H9 (cell line): ENCODE measurements around the gene ABCA1. TPM values are rescaled to one million over a fixed set of nuclear protein-coding genes. Genes with fewer than 3 reads are reported as not detected.
"Not testable (repeated sequence)": the region's sequence is repeated elsewhere in the genome, so short reads cannot be mapped to it uniquely, and the experiment has no call there.

ENCODE experiments used
- DNase-seq: peaks from one replicate; pipeline ENCODE4 v3.0.0-alpha.2; 2017
- H2AFZ ChIP-seq: one replicate; pipeline ENCODE4 v1.6.1; 2013; ENCODE audit warnings: mild to moderate bottlenecking, low read length, control low read depth, moderate library complexity
- H2AK5ac ChIP-seq: 2 replicates; pipeline ENCODE4 v1.6.1; 2013; ENCODE audit warnings: low read length, control low read depth, mixed read lengths; ENCODE audit not compliant: insufficient read length
- H2BK120ac ChIP-seq: one replicate; pipeline ENCODE4 v1.6.1; 2013; ENCODE audit warnings: low read depth, mild to moderate bottlenecking, low read length, control low read depth, inconsistent platforms; ENCODE audit not compliant: poor library complexity, severe bottlenecking
- H2BK12ac ChIP-seq: 2 replicates; pipeline ENCODE4 v1.6.1; 2013; ENCODE audit warnings: low read length, control low read depth, mixed read lengths, low read depth; ENCODE audit not compliant: insufficient read length
- H2BK15ac ChIP-seq: 2 replicates; pipeline ENCODE4 v1.6.1; 2013; ENCODE audit warnings: low read depth, low read length, control low read depth
- H2BK20ac ChIP-seq: one replicate; pipeline ENCODE4 v1.6.1; 2013; ENCODE audit warnings: low read depth, mild to moderate bottlenecking, low read length, control low read depth, inconsistent platforms; ENCODE audit not compliant: poor library complexity, severe bottlenecking
- H2BK5ac ChIP-seq: 2 replicates; pipeline ENCODE4 v1.6.1; 2013; ENCODE audit warnings: low read length, control low read depth, mixed read lengths; ENCODE audit not compliant: insufficient read length
- H3K14ac ChIP-seq: 2 replicates; pipeline ENCODE4 v1.6.1; 2013; ENCODE audit warnings: low read length, control low read depth; ENCODE audit not compliant: insufficient read depth
- H3K18ac ChIP-seq: 2 replicates; pipeline ENCODE4 v1.6.1; 2013; ENCODE audit warnings: low read depth, mild to moderate bottlenecking, mixed read lengths, low read length, control low read depth; ENCODE audit not compliant: insufficient read length
- H3K23ac ChIP-seq: 2 replicates; pipeline ENCODE4 v1.6.1; 2013; ENCODE audit warnings: low read length, control low read depth, mixed read lengths, low read depth; ENCODE audit not compliant: insufficient read length
- H3K23me2 ChIP-seq: 2 replicates; pipeline ENCODE4 v1.6.1; 2013; ENCODE audit warnings: low read depth, mild to moderate bottlenecking, mixed read lengths, low read length, control low read depth; ENCODE audit not compliant: insufficient read length, poor library complexity, severe bottlenecking
- H3K27ac ChIP-seq: 2 replicates; pipeline ENCODE4 v1.5.1; 2013; ENCODE audit warnings: low read length, control low read depth, mixed read lengths, low read depth; ENCODE audit not compliant: insufficient read length
- H3K27me3 ChIP-seq: 2 replicates; pipeline ENCODE4 v1.6.1; 2013; ENCODE audit warnings: low read length, control low read depth, inconsistent platforms; ENCODE audit not compliant: insufficient read depth
- H3K4ac ChIP-seq: 2 replicates; pipeline ENCODE4 v1.6.1; 2013; ENCODE audit warnings: low read depth, mild to moderate bottlenecking, control low read depth, inconsistent platforms, low read length, moderate library complexity
- H3K4me1 ChIP-seq: 2 replicates; pipeline ENCODE4 v1.6.1; 2013; ENCODE audit warnings: low read length, control low read depth, inconsistent platforms; ENCODE audit not compliant: insufficient read depth
- H3K4me2 ChIP-seq: 2 replicates; pipeline ENCODE4 v1.6.1; 2013; ENCODE audit warnings: low read length, control low read depth, mixed read lengths; ENCODE audit not compliant: insufficient read length, insufficient read depth
- H3K56ac ChIP-seq: 2 replicates; pipeline ENCODE4 v1.6.1; 2013; ENCODE audit warnings: low read depth, mild to moderate bottlenecking, mixed read lengths, low read length, control low read depth; ENCODE audit not compliant: insufficient read length
- H3K79me1 ChIP-seq: 2 replicates; pipeline ENCODE4 v1.6.1; 2013; ENCODE audit warnings: low read depth, mild to moderate bottlenecking, moderate library complexity, low read length, control low read depth, inconsistent platforms; ENCODE audit not compliant: insufficient read depth, poor library complexity, severe bottlenecking
- H3K79me2 ChIP-seq: 2 replicates; pipeline ENCODE4 v1.6.1; 2013; ENCODE audit warnings: low read length, control low read depth, inconsistent platforms; ENCODE audit not compliant: insufficient read depth
- H3K9ac ChIP-seq: 2 replicates; pipeline ENCODE4 v1.6.1; 2013; ENCODE audit warnings: low read length, control low read depth, mixed read lengths; ENCODE audit not compliant: insufficient read length; ENCODE audit errors: extremely low read depth
- H3K9me3 ChIP-seq: one replicate; pipeline ENCODE4 v1.6.1; 2013; ENCODE audit warnings: low read depth, low read length, inconsistent platforms; ENCODE audit not compliant: control insufficient read depth
- H3T11ph ChIP-seq: one replicate; pipeline ENCODE4 v1.6.1; 2013; ENCODE audit warnings: mild to moderate bottlenecking, low read length, control low read depth, inconsistent platforms
- H4K20me1 ChIP-seq: one replicate; pipeline ENCODE4 v1.6.1; 2013; ENCODE audit not compliant: control insufficient read depth, insufficient read length, insufficient read depth
- H4K5ac ChIP-seq: 2 replicates; pipeline ENCODE4 v1.6.1; 2013; ENCODE audit warnings: low read depth, mild to moderate bottlenecking, mixed read lengths, low read length, control low read depth; ENCODE audit not compliant: insufficient read length
- H4K8ac ChIP-seq: replicated peaks from 2 replicates; pipeline ENCODE4 v1.6.1; 2013; ENCODE audit warnings: low read length, control low read depth, mixed read lengths, low read depth; ENCODE audit not compliant: insufficient read length
- H4K91ac ChIP-seq: 2 replicates; pipeline ENCODE4 v1.6.1; 2013; ENCODE audit warnings: low read depth, mild to moderate bottlenecking, moderate library complexity, mixed read lengths, low read length, control low read depth; ENCODE audit not compliant: insufficient read length
- H3K27ac Mint-ChIP-seq, 3 experiments: 2 replicates in 2 of 3; 3 replicates in 1 of 3; pipeline ENCODE4 v1.8.0; 2020 to 2021; ENCODE audit warnings: mixed read lengths in 3 of 3, mild to moderate bottlenecking in 1 of 3, moderate library complexity in 1 of 3
- H3K27me3 Mint-ChIP-seq: 2 replicates; pipeline ENCODE4 v1.8.0; 2021; ENCODE audit warnings: low read depth, mild to moderate bottlenecking, moderate library complexity, mixed read lengths
- H3K36me3 Mint-ChIP-seq, 3 experiments: 2 replicates in 2 of 3; 3 replicates in 1 of 3; pipeline ENCODE4 v1.8.0; 2020 to 2021; ENCODE audit warnings: low read depth in 3 of 3, mixed read lengths in 3 of 3; ENCODE audit not compliant: insufficient read depth in 1 of 3
- H3K4me1 Mint-ChIP-seq, 2 experiments: 2 replicates each; pipeline ENCODE4 v1.8.0; 2020; ENCODE audit warnings: mixed read lengths in 2 of 2
- H3K4me3 Mint-ChIP-seq, 2 experiments: 2 replicates in 1 of 2; 3 replicates in 1 of 2; pipeline ENCODE4 v1.8.0; 2020 to 2021; ENCODE audit warnings: mild to moderate bottlenecking in 2 of 2, mixed read lengths in 2 of 2, moderate library complexity in 1 of 2
- H3K9me3 Mint-ChIP-seq, 2 experiments: 2 replicates in 1 of 2; 3 replicates in 1 of 2; pipeline ENCODE4 v1.8.0; 2020; ENCODE audit warnings: mild to moderate bottlenecking in 2 of 2, mixed read lengths in 2 of 2, moderate library complexity in 1 of 2
- CTCF ChIP-seq: fragments of 200-600 bp; sonication (generic); conservative IDR thresholded peaks from 3 replicates; pipeline ENCODE4 v1.8.0; 2021; ENCODE audit warnings: antibody characterized with exemption, mild to moderate bottlenecking
- WGBS: extraction: QIAGEN DNeasy Blood & Tissue Kit; methylation state at CpG from one replicate; pipeline ENCODE4 v1.1.7; 2013; ENCODE audit warnings: missing lambda C conversion rate, low lambda C conversion rate, mixed read lengths; ENCODE audit not compliant: insufficient read length; ENCODE audit errors: extremely low coverage; 5-methylcytosine and 5-hydroxymethylcytosine counted together
- total RNA-seq: library from RNA; stranded (reverse); gene quantifications from 2 replicates; pipeline ENCODE4 v1.2.1, GENCODE V29; 2021

ABCA1 gene
- total RNA-seq, 1 experiment from 2014 or later: 16.6 TPM

- H3K18ac ChIP-seq: no peak overlapping the region
- Mint-ChIP-seq H3K4me1 (no peaks in the 10 kb centered on the region), H3K27ac (no peak overlapping the region), H3K27me3 (peaks cover 1% of the 10 kb centered on the region; the same call in 1 of the 2 replicates), H3K4me3 (no peak overlapping the region), H3K9me3 (no peaks in the 10 kb centered on the region), H3K36me3 (no peaks in the 10 kb centered on the region)
- no peak overlapping the region for H3K9ac ChIP-seq
- H3K4me2 ChIP-seq: no peak overlapping the region
- no peak overlapping the region for H3K56ac ChIP-seq
- no peak for DNase-seq
- H3K27me3 ChIP-seq: no peaks in the 10 kb centered on the region
- WGBS: no CpG with 5 or more reads among the region's 2 CpGs
- no peaks in the 10 kb centered on the region for H3K9me3 ChIP-seq
- H3T11ph ChIP-seq: no peak overlapping the region
- no peak overlapping the region for H3K14ac ChIP-seq
- no peaks in the 10 kb centered on the region for H3K79me1 ChIP-seq
- H3K79me2 ChIP-seq: no peaks in the 10 kb centered on the region
- no peaks in the 10 kb centered on the region for H3K23me2 ChIP-seq
- no peaks in the 10 kb centered on the region for H4K20me1 ChIP-seq
- no peak overlapping the region for H4K8ac ChIP-seq
- no peak overlapping the region for H4K5ac ChIP-seq
- no peak overlapping the region for H4K91ac ChIP-seq
- H3K27ac ChIP-seq: no peak overlapping the region
- H2BK15ac ChIP-seq: no peak overlapping the region
- H2BK5ac ChIP-seq: no peak overlapping the region
- no peak overlapping the region for H2BK12ac ChIP-seq
- H3K23ac ChIP-seq: no peak overlapping the region
- no peaks in the 10 kb centered on the region for H3K4me1 ChIP-seq
- TF ChIP-seq CTCF: no peak
- H3K4ac ChIP-seq: no peak overlapping the region
- no peak overlapping the region for H2BK20ac ChIP-seq
- H2BK120ac ChIP-seq: no peak overlapping the region
- H2AFZ ChIP-seq: no peak overlapping the region
- no peak overlapping the region for H2AK5ac ChIP-seq
Measured at GRCh38 chr9:104769655-104770054, 158.3 kb downstream of the ABCA1 start.

GRCh38 chr9:104769029-104769428 is 158.9 kb downstream of the ABCA1 start:
- H2BK15ac ChIP-seq, H3K27me3 ChIP-seq, DNase-seq, H3K18ac ChIP-seq, H3K56ac ChIP-seq, H4K8ac ChIP-seq, H3K27ac ChIP-seq, H3K23ac ChIP-seq, H3K36me3 Mint-ChIP-seq, H3K4me1 ChIP-seq, H3K9ac ChIP-seq, H4K91ac ChIP-seq, H3K9me3 ChIP-seq, H2BK20ac ChIP-seq, H2BK5ac ChIP-seq, H3K23me2 ChIP-seq, H3K4me1 Mint-ChIP-seq, H3K27ac Mint-ChIP-seq, H2BK120ac ChIP-seq, H3K4me2 ChIP-seq, H3K14ac ChIP-seq, H3K4ac ChIP-seq, H3T11ph ChIP-seq, H3K79me1 ChIP-seq, H3K4me3 Mint-ChIP-seq, H2BK12ac ChIP-seq, H2AK5ac ChIP-seq, H4K20me1 ChIP-seq, H3K9me3 Mint-ChIP-seq, H2AFZ ChIP-seq, H3K27me3 Mint-ChIP-seq, H4K5ac ChIP-seq, H3K79me2 ChIP-seq: not testable (repeated sequence)
- WGBS: no CpG with 5 or more reads among the region's 12 CpGs
